Erythroblast (primary cell): Measurements from ENCODE around the gene JPH4.

ENCODE experiments used
- GATA1 ChIP-seq: IDR thresholded peaks from 2 replicates; pipeline ENCODE4 v1.6.1; 2011; ENCODE audit warnings: low read depth, mild to moderate bottlenecking, control low read depth, low read length, moderate library complexity
- POLR2A ChIP-seq: IDR thresholded peaks from 2 replicates; pipeline ENCODE4 v1.6.1; 2011; ENCODE audit warnings: mild to moderate bottlenecking, low read length

DNA sequence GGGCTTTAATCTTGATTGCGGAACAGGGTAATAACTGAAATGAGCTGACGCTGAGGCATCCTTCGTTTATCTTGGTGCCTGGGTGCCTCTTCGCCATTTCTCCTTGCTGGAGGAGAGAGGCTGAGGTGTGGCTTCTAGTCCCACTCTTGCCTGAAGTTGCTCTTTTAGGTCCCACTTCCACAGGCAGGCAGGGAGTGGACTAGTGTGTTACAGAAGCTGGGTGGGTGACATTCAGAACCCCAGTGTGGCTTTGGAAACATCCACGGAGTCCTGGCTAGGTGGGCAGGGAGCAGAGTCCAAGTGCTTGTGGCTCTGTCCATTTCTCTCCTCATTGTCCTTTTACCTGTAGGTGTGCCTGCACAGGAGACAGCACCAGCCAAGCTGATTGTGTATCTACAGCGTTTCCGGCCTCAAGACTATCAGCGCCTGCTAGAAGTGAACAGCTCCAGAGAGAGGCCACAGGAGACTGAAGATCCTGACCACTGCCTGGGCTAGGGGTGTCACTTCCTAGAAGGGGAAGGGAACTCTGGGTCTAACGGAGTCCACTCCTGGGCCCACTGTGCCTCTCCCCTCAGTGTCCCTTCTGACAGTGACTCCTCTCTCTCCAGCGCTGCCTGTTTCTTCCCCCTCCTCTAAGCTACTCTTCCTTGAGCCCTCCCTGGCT lies 20.1 kb downstream of the JPH4 start:
- TF ChIP-seq POLR2A (no peak), GATA1 (no peak)
